ENCODE results near the gene MAN1A2.

Gene MAN1A2

DNA sequence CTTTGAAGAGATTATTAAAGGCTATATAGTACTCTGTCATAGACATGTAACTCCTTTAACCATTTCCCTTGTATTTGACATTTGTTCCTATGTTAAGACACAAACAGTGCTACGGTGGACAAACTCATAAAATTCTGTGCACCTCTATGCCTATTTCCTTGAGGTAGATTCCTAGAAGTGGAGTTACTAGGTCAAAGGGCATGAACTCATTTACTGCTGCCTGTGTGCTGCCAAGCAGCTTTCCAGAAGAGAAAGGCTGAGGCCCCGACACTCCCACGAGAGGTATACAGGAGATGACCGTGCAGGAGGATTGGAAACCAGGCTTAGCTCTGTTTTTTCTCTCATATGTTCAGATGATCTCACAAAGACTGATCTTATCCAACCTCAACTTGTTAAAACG is 204.2 kb downstream of the MAN1A2 start:
- DNase-seq (ENCODE audit: insufficient read length, low spot score) = no peak
- FAIRE-seq = no peak

DNA sequence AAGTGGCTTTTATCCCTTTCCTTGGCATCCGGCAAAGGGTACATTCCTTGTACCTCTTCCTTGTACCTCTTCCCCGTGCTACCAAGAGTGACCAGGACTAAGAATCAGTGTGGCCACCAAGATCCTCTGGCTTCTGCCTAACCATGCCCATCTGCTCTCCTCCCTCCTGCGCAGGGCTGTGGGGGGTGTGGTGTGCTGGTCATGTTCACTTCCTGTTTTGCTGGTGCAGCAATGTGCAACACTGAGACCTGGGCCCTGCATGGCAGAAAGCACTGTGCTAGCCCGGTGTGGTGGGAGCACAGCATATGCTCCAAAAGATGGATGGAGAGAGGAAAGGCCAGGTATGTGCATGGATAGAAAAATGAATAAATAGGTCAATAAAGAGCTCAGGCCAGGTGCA is 205.3 kb downstream of the MAN1A2 start:
- DNase-seq (ENCODE audit: insufficient read length, low spot score) = no peak
- no peak for FAIRE-seq

DNA sequence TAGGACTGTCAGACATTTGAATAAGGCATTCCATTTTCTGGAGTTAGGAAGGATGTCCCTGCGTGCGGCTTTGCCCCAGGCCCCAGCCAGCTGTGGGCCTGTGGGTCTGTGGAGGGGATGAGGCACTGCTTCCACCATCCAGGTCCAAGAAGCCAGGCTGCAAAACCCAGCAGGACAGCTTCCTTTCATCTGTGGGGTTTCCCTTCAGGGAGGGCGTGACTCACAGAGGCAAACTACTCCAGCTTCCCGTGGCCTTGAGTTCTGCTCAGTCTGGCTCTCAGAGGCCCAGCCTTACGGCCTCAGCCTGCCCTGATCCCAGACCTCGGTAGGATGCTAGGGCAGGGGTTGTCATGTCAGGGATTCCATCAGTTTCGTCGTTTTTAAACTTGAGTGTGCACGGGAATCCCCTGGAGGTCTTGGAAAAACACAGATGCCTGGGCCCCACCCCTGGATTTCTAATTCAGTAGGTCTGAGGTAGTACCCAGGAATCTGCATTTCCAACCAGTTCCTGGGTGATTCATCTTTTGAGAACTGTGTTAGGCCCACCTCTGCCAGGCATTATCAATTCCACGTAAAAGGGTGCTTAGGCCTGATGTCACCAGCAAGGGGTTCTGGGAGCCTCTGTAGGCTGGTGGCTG is 206.3 kb downstream of the MAN1A2 start:
- FAIRE-seq = no peak

DNA sequence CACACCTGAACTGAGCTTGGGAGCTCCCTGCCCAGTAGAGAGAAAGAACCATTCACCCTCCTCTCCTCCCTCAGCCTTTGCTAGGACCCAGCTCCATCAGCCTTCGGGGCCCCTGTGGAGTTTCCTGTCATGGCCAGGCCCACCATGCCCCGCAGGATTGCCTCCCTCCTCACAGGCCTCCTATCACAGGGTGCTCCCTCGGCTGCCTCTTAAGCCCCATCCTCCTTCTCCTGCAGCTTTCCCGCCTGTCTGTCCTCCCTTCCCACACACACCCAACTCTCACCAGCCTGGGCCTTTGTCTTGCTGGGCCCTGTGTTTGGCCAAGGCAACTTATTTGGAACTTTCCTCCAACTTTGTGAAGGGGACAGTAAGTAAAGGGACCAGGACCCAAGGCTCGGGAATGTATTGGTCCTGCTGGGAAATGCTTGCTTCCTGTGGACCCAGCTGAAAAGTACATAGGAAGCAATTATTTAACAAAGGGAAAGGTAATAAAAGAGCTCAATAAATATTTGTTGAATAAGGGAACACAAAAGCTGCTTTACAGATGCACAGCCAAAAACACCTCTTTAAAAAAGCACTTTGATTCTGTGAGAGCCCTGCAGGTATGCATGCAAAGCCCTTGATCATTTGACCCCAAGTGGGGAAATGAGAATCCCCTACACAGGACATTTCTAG is 207.0 kb downstream of the MAN1A2 start:
- no peak for DNase-seq (ENCODE audit: insufficient read length, low spot score)

More for the DNA sequence above, 206.3 kb downstream of the MAN1A2 start:
- no peak for DNase-seq (ENCODE audit: insufficient read length, low spot score)

DNA sequence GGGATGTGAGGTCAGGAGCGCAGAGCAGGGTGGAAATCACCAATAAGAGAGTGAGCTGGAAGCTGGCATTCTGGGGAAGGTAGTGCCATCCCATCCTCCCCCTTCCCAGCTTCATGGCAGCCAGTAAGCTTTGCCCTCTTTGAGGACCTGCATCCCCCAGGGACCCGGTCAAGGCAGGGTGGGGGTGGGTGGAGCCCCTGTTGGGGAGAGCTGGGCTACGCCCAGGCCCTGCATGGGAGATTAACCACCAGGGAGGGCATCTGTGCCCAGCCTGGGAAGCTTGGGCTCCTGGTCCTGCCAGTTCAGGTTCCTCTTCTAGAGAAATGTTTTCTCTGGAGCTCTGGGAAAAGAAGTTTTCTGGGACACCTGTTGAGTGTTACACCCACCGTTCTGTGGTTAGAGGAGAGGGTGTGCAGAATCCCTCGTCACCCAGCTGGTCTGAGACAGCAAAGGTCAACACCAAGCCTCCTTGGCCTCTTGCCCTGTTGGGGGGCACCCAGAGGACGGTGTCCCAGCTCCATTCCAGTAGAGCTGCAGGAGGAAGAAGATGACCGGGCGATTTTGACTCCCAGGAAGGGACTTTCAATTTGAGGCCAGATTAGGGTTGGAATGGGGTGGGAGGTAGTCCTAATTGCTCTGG is 208.5 kb downstream of the MAN1A2 start:
- no peak for DNase-seq (ENCODE audit: insufficient read length, low spot score)
- no peak for FAIRE-seq

More for the DNA sequence above, 207.0 kb downstream of the MAN1A2 start:
- no peak for FAIRE-seq

DNA sequence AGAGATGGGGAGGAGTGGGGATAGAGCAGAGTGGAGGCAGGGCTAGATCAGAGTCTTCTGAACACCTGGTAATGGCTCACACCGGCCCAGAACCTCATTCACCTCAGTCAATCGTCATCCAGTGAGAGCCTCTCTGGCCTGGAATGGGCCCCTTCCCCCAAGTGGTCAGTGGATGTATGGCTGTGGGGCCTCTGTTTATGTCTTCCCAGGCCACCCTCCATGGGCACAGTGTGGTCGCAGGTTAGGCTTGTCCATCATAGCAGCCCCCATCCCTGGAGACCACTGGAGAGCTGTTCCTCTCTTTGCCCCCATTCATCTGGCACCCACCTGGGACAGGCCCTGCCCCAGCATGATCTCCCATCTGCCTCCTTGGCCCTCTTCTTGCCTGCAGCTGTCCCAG is 209.0 kb downstream of the MAN1A2 start:
- FAIRE-seq (no peak), DNase-seq (ENCODE audit: insufficient read length, low spot score) (no peak)

DNA sequence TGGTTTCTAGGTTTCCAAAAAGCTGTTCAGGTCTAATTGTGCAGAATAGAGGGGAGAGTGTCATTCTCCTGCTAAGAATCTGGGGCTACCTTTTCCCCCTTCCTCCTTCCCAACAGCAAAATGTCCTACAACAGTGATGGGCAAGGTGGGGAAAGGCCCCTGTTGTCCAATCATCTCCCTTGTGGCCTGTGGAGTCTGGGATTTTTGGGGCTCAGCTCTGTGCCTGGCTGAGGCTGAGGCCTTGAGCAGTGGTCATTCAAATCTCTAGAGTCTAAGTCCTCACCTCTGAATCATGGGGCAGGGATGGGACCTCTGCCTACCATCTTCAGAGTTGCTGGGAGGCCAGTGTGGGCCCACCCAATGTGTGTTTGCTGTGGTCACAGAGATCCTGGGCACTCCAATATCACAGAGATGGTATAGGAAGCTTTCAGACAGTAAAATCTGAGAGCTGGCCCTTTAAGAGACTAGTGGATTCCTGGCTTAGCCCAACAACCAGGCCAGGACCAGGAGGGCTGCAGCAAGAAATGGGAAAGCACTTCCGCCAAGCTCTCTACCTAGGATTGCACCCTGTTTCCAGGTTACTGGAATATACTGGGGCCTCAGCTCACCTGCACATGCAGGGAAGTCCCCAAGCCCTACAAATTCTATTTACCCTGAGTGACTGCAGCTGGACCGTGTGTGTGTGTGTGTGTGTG is 210.1 kb downstream of the MAN1A2 start:
- DNase-seq (ENCODE audit: insufficient read length, low spot score) (no peak), FAIRE-seq (no peak)

DNA sequence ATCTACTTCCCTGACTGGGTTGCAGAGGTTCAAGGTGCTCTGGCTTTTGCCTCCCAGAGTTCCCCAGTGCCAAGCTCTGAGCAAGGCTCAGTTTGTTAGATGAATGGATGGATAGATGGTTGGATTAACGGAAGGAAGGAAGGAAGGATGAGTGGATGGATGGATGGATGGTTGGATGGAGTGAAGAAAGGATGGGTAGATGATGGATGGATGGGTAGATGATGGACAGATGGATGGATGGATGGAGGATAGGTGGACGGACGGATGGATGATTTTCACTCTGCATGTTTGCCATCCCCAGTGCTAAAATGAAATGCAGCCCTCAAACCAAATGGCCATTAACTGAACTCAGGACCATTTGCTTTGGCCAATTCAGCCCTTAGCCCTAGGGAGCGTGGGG is 211.2 kb downstream of the MAN1A2 start:
- no peak for DNase-seq (ENCODE audit: insufficient read length, low spot score)
- FAIRE-seq = no peak

All from HTR-8/SVneo (cell line).